Measurements from ENCODE around the gene AKAP8L. TPM values are rescaled to one million over a fixed set of nuclear protein-coding genes. Genes with fewer than 3 reads are reported as not detected.

AKAP8L gene
- total and polyA plus RNA-seq, 9 of the 15 experiments (the other 6 are each of a cell fraction or from before 2014, with no cell fraction given), result 2.4 to 116 (median 70.7) TPM

- H3K27me3 ChIP-seq (ENCODE audit: control insufficient read depth in 2 of 2, insufficient read depth in 2 of 2, low read length in 2 of 2), result no peaks in the 10 kb centered on the region
- peak overlapping the region; percentile 91 for H3K4me2 ChIP-seq (ENCODE audit: insufficient read depth, low read length)
- H2AFZ ChIP-seq (ENCODE audit: low read depth, low read length), result peak overlapping the region; percentile 91
- H3K36me3 ChIP-seq (ENCODE audit: control insufficient read depth, insufficient read depth, low read length), result peaks cover 49% of the 10 kb centered on the region
- DNase-seq (ENCODE audit: extremely low read depth in 1 of 4, low spot score in 3 of 4), result peak in 1 of 4 experiments; percentile 18
- in situ Hi-C loops (cut with MboI), result no loop called here
- peaks cover 4% of the 10 kb centered on the region for H3K9me1 ChIP-seq (ENCODE audit: control insufficient read depth, insufficient read depth, low read length)
- no peaks in the 10 kb centered on the region for H3K9me3 ChIP-seq (replicated peaks; ENCODE audit: control insufficient read depth, insufficient read depth, low read depth, low read length)
- H3K4me3 ChIP-seq, result peak overlapping the region; percentile 85
- peaks cover 42% of the 10 kb centered on the region for H3K79me2 ChIP-seq (ENCODE audit: control insufficient read depth, insufficient read depth, low read length)
- H3K9ac ChIP-seq (ENCODE audit: insufficient read depth in 1 of 2, low read depth in 2 of 2, low read length in 2 of 2), result peak overlapping the region; percentile 65 to 67
- ATAC-seq, result no peak
- POLR2A ChIA-PET, result interaction anchor here (0.6 to 6.8 kb wide), 23 partner anchors 8 to 152 kb away, joined by 3 to 54 read pairs (median 4); partner anchors contain the start of genes AKAP8 and BRD4
- peak overlapping the region; percentile 18; the same call in 1 of the 3 replicates for H3K27ac ChIP-seq (ENCODE audit: extremely low read depth, low read depth, low read length)
- peaks cover 7% of the 10 kb centered on the region for H4K20me1 ChIP-seq (replicated peaks; ENCODE audit: control insufficient read depth, insufficient read depth, low read length)
- no peak for FAIRE-seq
- CTCF ChIA-PET (ENCODE audit: low intra/inter-chr PET ratio), result interaction anchor here (0.8 to 2.5 kb wide), 2 partner anchors 137 to 156 kb away, joined by 3 to 15 read pairs; no protein-coding TSS in a partner anchor
- 19% methylated on average over 16 of the region's 16 CpGs for WGBS (ENCODE audit: insufficient coverage, low coverage, missing lambda C conversion rate)
- intact Hi-C loops (cut with micrococcal nuclease), result loop anchor here (1.0 to 2.0 kb wide), 2 partner anchors 13 to 137 kb away; no protein-coding TSS in a partner anchor
- peaks cover 12 to 29% of the 10 kb centered on the region in 2 experiments; a peak in 4 of 5 replicates for H3K4me1 ChIP-seq (replicated peaks in 1 of 2; ENCODE audit: control insufficient read depth in 2 of 2, insufficient read depth in 2 of 2, low read length in 2 of 2)
- BruUV-seq (replicated peaks), result no TSS peak
- TF ChIP-seq SIN3A (IDR thresholded peaks at IDR 0.05; ENCODE audit: borderline replicate concordance in 2 of 2, control insufficient read depth in 1 of 2, low read depth in 2 of 2, low read length in 2 of 2) (0 out of 4 replicates have a peak, but pooled peaks of 1 of the 2 experiments have one; percentile 28), RHOXF2B (CRISPR knock-in tag; conservative IDR thresholded peaks at IDR 0.05) (no peak), SRSF3 (IDR thresholded peaks at IDR 0.05; ENCODE audit: insufficient read depth, low read length) (no peak), SMARCA4 (IDR thresholded peaks at IDR 0.05) (0 out of 2 replicates have a peak, but pooled peaks have one; percentile 7), MTA2 (IDR thresholded peaks at IDR 0.05; ENCODE audit: low read depth) (no peak), HBP1 (CRISPR knock-in tag; IDR thresholded peaks at IDR 0.05) (no peak), ZNF785 (CRISPR knock-in tag; IDR thresholded peaks at IDR 0.05) (no peak), HNRNPH1 (optimal IDR thresholded peaks at IDR 0.05; ENCODE audit: low read depth, low read length) (no peak), HMGN3 (IDR thresholded peaks at IDR 0.05; ENCODE audit: borderline replicate concordance, extremely low read depth, insufficient read length, low read depth, low read length) (no peak), PURB (CRISPR knock-in tag; IDR thresholded peaks at IDR 0.05; ENCODE audit: low read depth) (no peak), ZNF324 (CRISPR knock-in tag; IDR thresholded peaks at IDR 0.05) (0 out of 2 replicates have a peak, but pooled peaks have one; percentile 37), E2F8 (IDR thresholded peaks at IDR 0.05; ENCODE audit: low read depth, partially characterized antibody) (peak; percentile 9), RNF2 (IDR thresholded peaks at IDR 0.05) (no peak), ZNF212 (CRISPR knock-in tag; IDR thresholded peaks at IDR 0.05) (no peak), HMG20A (CRISPR knock-in tag; conservative IDR thresholded peaks at IDR 0.05) (no peak), ZNF77 (CRISPR knock-in tag; IDR thresholded peaks at IDR 0.05) (no peak), E2F1 (CRISPR knock-in tag; IDR thresholded peaks at IDR 0.05) (no peak), ZNF24 (IDR thresholded peaks at IDR 0.05) (0 out of 2 replicates have a peak, but pooled peaks have one; percentile 21)
These were observed 731 bp upstream of the AKAP8L start for GRCh38 chr19:15419413-15420025.
